IMR-90 (cell line): ENCODE data around the gene GABRA4. TPM values are rescaled to one million over a fixed set of nuclear protein-coding genes. Genes with fewer than 3 reads are reported as not detected.

Experiments used
- ATAC-seq: fragments of 200-7000 bp; cut with Tn5 transposase; 2 replicates; pipeline ENCODE4 v1.9.1; 2020; ENCODE audit warnings: low read depth, mild to moderate bottlenecking, moderate library complexity
- BruUV-seq: library from RNA; stranded (reverse); fragments of 400-500 nt; replicated peaks from 2 replicates; lab custom pipeline; 2021; lab: Mats Ljungman, UMichigan
- CTCF ChIA-PET: fragments of 300-600 bp; formaldehyde crosslinking; extraction: SDS; loops from one replicate; lab custom pipeline; 2021; ENCODE audit warnings: antibody characterized with exemption; lab: Yijun Ruan, JAX
- POLR2A ChIA-PET: fragments of 300-600 bp; sonication (Branson Sonifier 250); formaldehyde crosslinking; loops from one replicate; lab custom pipeline; 2022; ENCODE audit warnings: antibody characterized with exemption; ENCODE audit not compliant: unreplicated experiment; lab: Charles Lee
- DNase-seq: peaks from one replicate; pipeline ENCODE4 v3.0.0; 2013
- H2AFZ ChIP-seq: replicated peaks from 2 replicates; pipeline ENCODE3; 2013; ENCODE audit warnings: low read length, mild to moderate bottlenecking; ENCODE audit not compliant: poor library complexity
- H2AK5ac ChIP-seq: 2 replicates; pipeline ENCODE4 v1.6.1; 2013; ENCODE audit warnings: low read depth, low read length, inconsistent platforms
- H2AK9ac ChIP-seq: replicated peaks from 2 replicates; pipeline ENCODE3; 2013; ENCODE audit warnings: mild to moderate bottlenecking, low read depth, low read length, moderate library complexity; ENCODE audit not compliant: poor library complexity
- H2BK120ac ChIP-seq: 2 replicates; pipeline ENCODE4 v1.6.1; 2013; ENCODE audit warnings: low read depth, low read length, inconsistent platforms
- H2BK15ac ChIP-seq: 3 replicates; pipeline ENCODE4 v1.6.1; 2013; ENCODE audit warnings: low read depth, low read length, inconsistent platforms
- H2BK20ac ChIP-seq: 2 replicates; pipeline ENCODE4 v1.6.1; 2013; ENCODE audit warnings: low read depth, mild to moderate bottlenecking, inconsistent platforms, low read length, moderate library complexity
- H2BK5ac ChIP-seq: 2 replicates; pipeline ENCODE4 v1.6.1; 2013; ENCODE audit warnings: mild to moderate bottlenecking, low read depth, low read length, inconsistent platforms; ENCODE audit not compliant: poor library complexity, severe bottlenecking
- H3K14ac ChIP-seq: replicated peaks from 2 replicates; pipeline ENCODE4 v1.6.1; 2013; ENCODE audit warnings: low read depth, low read length, inconsistent platforms
- H3K18ac ChIP-seq: 2 replicates; pipeline ENCODE4 v1.6.1; 2013; ENCODE audit warnings: low read depth, low read length, control low read depth
- H3K23ac ChIP-seq: 2 replicates; pipeline ENCODE4 v1.6.1; 2013; ENCODE audit warnings: low read depth, low read length, inconsistent platforms
- H3K27ac ChIP-seq: 2 replicates; pipeline ENCODE4 v1.5.1; 2013; ENCODE audit warnings: mild to moderate bottlenecking, control low read depth, low read length; ENCODE audit not compliant: insufficient read depth
- H3K27me3 ChIP-seq: 2 replicates; pipeline ENCODE4 v1.6.1; 2013; ENCODE audit warnings: low read length; ENCODE audit not compliant: control insufficient read depth, insufficient read depth
- H3K36me3 ChIP-seq: 2 replicates; pipeline ENCODE4 v1.6.1; 2013; ENCODE audit warnings: low read length, mixed read lengths; ENCODE audit not compliant: control insufficient read depth, insufficient read depth
- H3K4ac ChIP-seq: 2 replicates; pipeline ENCODE4 v1.6.1; 2013; ENCODE audit warnings: low read depth, low read length, inconsistent platforms
- H3K4me1 ChIP-seq: 2 replicates; pipeline ENCODE4 v1.6.1; 2013; ENCODE audit warnings: low read length, mixed read lengths; ENCODE audit not compliant: control insufficient read depth, insufficient read depth
- H3K4me2 ChIP-seq: 2 replicates; pipeline ENCODE4 v1.6.1; 2013; ENCODE audit warnings: low read depth, mild to moderate bottlenecking, control low read depth, low read length, moderate library complexity
- H3K4me3 ChIP-seq: 2 replicates; pipeline ENCODE4 v1.5.1; 2013; ENCODE audit warnings: low read depth, mild to moderate bottlenecking, control low read depth, low read length, moderate library complexity; ENCODE audit not compliant: insufficient read depth
- H3K56ac ChIP-seq: 2 replicates; pipeline ENCODE4 v1.6.1; 2013; ENCODE audit warnings: low read length, inconsistent platforms; ENCODE audit not compliant: insufficient read depth; ENCODE audit errors: extremely low read depth
- H3K79me1 ChIP-seq, 2 experiments: 2 replicates each; pipeline ENCODE4 v1.6.1; 2013; ENCODE audit warnings: low read length in 2 of 2, inconsistent platforms in 1 of 2, low read depth in 1 of 2
- H3K9ac ChIP-seq: 2 replicates; pipeline ENCODE4 v1.6.1; 2013; ENCODE audit warnings: low read depth, low read length, control low read depth
- H3K9me1 ChIP-seq: 2 replicates; pipeline ENCODE4 v1.6.1; 2013; ENCODE audit warnings: low read length, inconsistent platforms; ENCODE audit not compliant: insufficient read depth
- H3K9me3 ChIP-seq: 2 replicates; pipeline ENCODE4 v1.6.1; 2013; ENCODE audit warnings: low read length; ENCODE audit not compliant: control insufficient read depth, insufficient read depth
- H4K20me1 ChIP-seq: 2 replicates; pipeline ENCODE4 v1.6.1; 2013; ENCODE audit warnings: low read length, inconsistent platforms; ENCODE audit not compliant: insufficient read depth
- H4K5ac ChIP-seq: 2 replicates; pipeline ENCODE4 v1.6.1; 2013; ENCODE audit warnings: mild to moderate bottlenecking, low read depth, low read length, control low read depth
- H4K8ac ChIP-seq, 2 experiments: 2 replicates each; pipeline ENCODE4 v1.6.1; 2013; ENCODE audit warnings: low read depth in 2 of 2, low read length in 2 of 2, control low read depth in 1 of 2, inconsistent platforms in 1 of 2
- H4K91ac ChIP-seq: 2 replicates; pipeline ENCODE4 v1.6.1; 2013; ENCODE audit warnings: low read depth, low read length, inconsistent platforms; ENCODE audit not compliant: insufficient read depth
- BHLHE40 ChIP-seq: fragments of 150-350 bp; IDR thresholded peaks from 2 replicates; pipeline ENCODE4 v1.6.1; 2016; ENCODE audit warnings: mild to moderate bottlenecking, low read depth, low read length
- CTCF ChIP-seq: conservative IDR thresholded peaks from 2 replicates; pipeline ENCODE4 v1.5.1; 2012; ENCODE audit warnings: mild to moderate bottlenecking, low read depth, low read length, improper control_type of control experiment
- FOS ChIP-seq: fragments of 150-350 bp; IDR thresholded peaks from 2 replicates; pipeline ENCODE4 v1.6.1; 2016; ENCODE audit warnings: low read depth, low read length
- POLR2A ChIP-seq: IDR thresholded peaks from 2 replicates; pipeline ENCODE4 v1.6.1; 2012; ENCODE audit warnings: mild to moderate bottlenecking, low read depth, low read length
- RAD21 ChIP-seq: IDR thresholded peaks from 2 replicates; pipeline ENCODE4 v1.6.1; 2012; ENCODE audit warnings: low read length, improper control_type of control experiment
- SMC3 ChIP-seq: fragments of 150-350 bp; IDR thresholded peaks from 2 replicates; pipeline ENCODE4 v1.6.1; 2016; ENCODE audit warnings: low read depth, mild to moderate bottlenecking, antibody characterized with exemption, low read length, moderate library complexity
- WGBS, 2 experiments: methylation state at CpG; one replicate each; pipeline versions ENCODE4 v1.1.5 to v1.1.7; 2013; ENCODE audit warnings: missing lambda C conversion rate in 2 of 2; ENCODE audit not compliant: insufficient read length in 1 of 2; ENCODE audit errors: extremely low coverage in 2 of 2; 5-methylcytosine and 5-hydroxymethylcytosine counted together
- dilution Hi-C: fragments of 300-500 bp; cut with HindIII; formaldehyde crosslinking; loops from one replicate; pipeline ENCODE4 v1.14.3; 2018; ENCODE audit warnings: low sequenced_read_pairs; ENCODE audit not compliant: unreplicated experiment
- in situ Hi-C: fragments of 300-500 bp; cut with MboI; formaldehyde crosslinking; loops from 3 replicates; pipeline ENCODE4 v1.14.3; 2019; ENCODE audit warnings: low sequenced_read_pairs, inconsistent platforms, mixed read lengths
- intact Hi-C: fragments of 100-400 bp; cut with micrococcal nuclease; formaldehyde crosslinking; loops from 2 replicates; pipeline ENCODE4 v1.10.0; 2022
- polyA plus RNA-seq, 3 experiments: library from polyadenylated mRNA; depleted of rRNA; stranded (reverse); fragments of >200 nt; gene quantifications; 2 replicates each; pipeline ENCODE4 v1.2.3, GENCODE V29; 2012; ENCODE audit warnings: low replicate concordance in 1 of 3
- total RNA-seq: library from RNA; depleted of rRNA; stranded (reverse); fragments of >200 nt; gene quantifications from 2 replicates; pipeline ENCODE4 v1.2.3, GENCODE V29; 2012

GABRA4 gene
- total and polyA plus RNA-seq, 2 of the 4 experiments (the other 2 are of a cell fraction), result 1.1 to 1.8 TPM

DNA sequence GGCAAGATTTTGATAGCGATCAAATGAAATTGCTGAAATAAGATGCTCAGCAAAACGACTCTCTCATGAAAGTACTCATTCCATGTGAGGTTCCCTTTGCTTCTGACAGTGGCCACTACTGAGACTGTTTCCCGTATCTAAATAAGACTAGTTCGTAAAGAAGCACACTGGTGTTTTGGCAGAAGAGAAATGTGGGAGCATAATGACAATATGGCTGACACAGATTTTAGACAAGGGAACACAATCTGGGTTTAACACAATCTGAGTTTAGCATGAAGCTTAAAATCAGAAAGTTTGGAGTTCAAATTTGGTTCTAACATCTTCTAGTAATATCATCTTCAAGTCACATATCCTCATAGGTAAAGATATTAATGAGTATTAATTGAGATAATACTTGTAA, 13.7 kb downstream of the GABRA4 start:
- Histone ChIP-seq H3K36me3 (no peaks in the 10 kb centered on the region), H2AK9ac (no peak overlapping the region), H2BK15ac (no peak overlapping the region), H3K23ac (no peak overlapping the region), H3K9me3 (no peaks in the 10 kb centered on the region), H3K4me2 (no peak overlapping the region), H3K9me1 (no peaks in the 10 kb centered on the region), H3K4ac (no peak overlapping the region), H2BK20ac (no peak overlapping the region), H4K8ac (no peak overlapping the region), H3K79me1 (no peaks in the 10 kb centered on the region), H2AFZ (no peak overlapping the region), H4K5ac (no peak overlapping the region), H2BK120ac (no peak overlapping the region), H3K9ac (no peak overlapping the region), H3K27ac (no peak overlapping the region), H3K18ac (no peak overlapping the region), H3K4me3 (no peak overlapping the region), H4K91ac (no peak overlapping the region), H4K20me1 (no peaks in the 10 kb centered on the region), H3K56ac (no peak overlapping the region), H3K4me1 (no peaks in the 10 kb centered on the region), H3K27me3 (no peaks in the 10 kb centered on the region), H2BK5ac (no peak overlapping the region), H2AK5ac (no peak overlapping the region), H3K14ac (no peak overlapping the region)
- BruUV-seq, result no TSS peak
- ChIA-PET CTCF (no interaction called here), POLR2A (no interaction called here)
- no peak for ATAC-seq
- dilution Hi-C loops, result no loop called here
- no peak for TF ChIP-seq BHLHE40
- no peak for TF ChIP-seq RAD21
- no peak for TF ChIP-seq FOS
- TF ChIP-seq POLR2A, result no peak
- TF ChIP-seq CTCF, result no peak
- TF ChIP-seq SMC3, result no peak
- WGBS, 2 experiments, result no CpG with 5 or more reads among the region's 4 CpGs
- no peak for DNase-seq
- intact Hi-C loops, result no loop called here
- in situ Hi-C loops, result no loop called here
